Left kidney (tissue), 2 donors: ENCODE measurements around the gene ASPN. TPM values are rescaled to one million over a fixed set of nuclear protein-coding genes. Genes with fewer than 3 reads are reported as not detected.

ENCODE experiments used
- DNase-seq: peaks from one replicate; pipeline ENCODE4 v3.0.0-alpha.2; 2013
- polyA plus RNA-seq: library from polyadenylated mRNA; unstranded; fragments of 120-200 nt; gene quantifications from one replicate; pipeline ENCODE4 v1.2.1, GENCODE V29; 2013; ENCODE audit not compliant: insufficient read length

Gene ASPN
- polyA plus RNA-seq, 1 donor, result 9.8 TPM

GRCh38 chr9:92506184-92506857, 24.0 kb upstream of the ASPN start:
- DNase-seq, result no peak

- DNase-seq, result no peak
These were observed 22.6 kb upstream of the ASPN start for GRCh38 chr9:92504881-92505280.

- DNase-seq, result no peak
These were observed 20.9 kb upstream of the ASPN start for GRCh38 chr9:92503156-92503555.

GRCh38 chr9:92501671-92502393, 19.5 kb upstream of the ASPN start:
- DNase-seq, result no peak

- DNase-seq, result no peak
These were observed 18.4 kb upstream of the ASPN start for GRCh38 chr9:92500725-92501124.

GRCh38 chr9:92499701-92500100, 17.4 kb upstream of the ASPN start:
- DNase-seq, result no peak

- no peak for DNase-seq
These were observed 14.3 kb upstream of the ASPN start for GRCh38 chr9:92496396-92497176.

GRCh38 chr9:92494856-92495255, 12.6 kb upstream of the ASPN start:
- DNase-seq, result no peak

GRCh38 chr9:92493749-92494387, 11.6 kb upstream of the ASPN start:
- DNase-seq, result no peak

GRCh38 chr9:92492781-92493401, 10.6 kb upstream of the ASPN start:
- DNase-seq, result no peak

GRCh38 chr9:92488681-92489550, 6.6 kb upstream of the ASPN start:
- DNase-seq, result no peak

- no peak for DNase-seq
These were observed 4.1 kb upstream of the ASPN start for GRCh38 chr9:92486371-92486770.

- no peak for DNase-seq
These were observed 2.3 kb upstream of the ASPN start for GRCh38 chr9:92484563-92484962.

GRCh38 chr9:92483627-92484545, 1.6 kb upstream of the ASPN start:
- DNase-seq, result no peak

GRCh38 chr9:92482805-92483204, 499 bp upstream of the ASPN start:
- no peak for DNase-seq

GRCh38 chr9:92480986-92481633, 1.2 kb downstream of the ASPN start:
- DNase-seq, result no peak

GRCh38 chr9:92480291-92480771, 2.0 kb downstream of the ASPN start:
- no peak for DNase-seq

- no peak for DNase-seq
These were observed 3.0 kb downstream of the ASPN start for GRCh38 chr9:92479346-92479745.

- no peak for DNase-seq
These were observed 3.5 kb downstream of the ASPN start for GRCh38 chr9:92478783-92479182.
